T-cell (primary cell): ENCODE results near the gene METTL18. TPM values are rescaled to one million over a fixed set of nuclear protein-coding genes. Genes with fewer than 3 reads are reported as not detected.

Source experiments
- ATAC-seq, 4 experiments: fragments of 200-7000 bp in 3 of 4; fragments of 150-1000 bp in 1 of 4; cut with Tn5 transposase; replicated peaks in 1 of 4; 1 replicate in 3 of 4; 2 replicates in 1 of 4; pipeline ENCODE4 v1.10.0; 2021; ENCODE audit warnings: moderate library complexity in 3 of 4, mild to moderate bottlenecking in 2 of 4, moderate number of reproducible peaks in 1 of 4
- CTCF ChIA-PET, 2 donors: fragments of 300-600 bp; sonication (Branson Sonifier 250); formaldehyde crosslinking; loops; one replicate each; lab custom pipeline; 2022; ENCODE audit warnings: antibody characterized with exemption in 2 of 2; lab: Charles Lee
- POLR2A ChIA-PET, 2 donors: fragments of 300-600 bp; sonication (Branson Sonifier 250); formaldehyde crosslinking; loops; one replicate each; lab custom pipeline; 2022; ENCODE audit warnings: antibody characterized with exemption in 2 of 2; lab: Charles Lee
- DNase-seq, 35 experiments: peaks; one replicate each; pipeline versions ENCODE4 v3.0.0 to v3.0.0-alpha.2; 2013 to 2023
- H3K27ac ChIP-seq: one replicate; pipeline ENCODE4 v1.5.1; 2013; ENCODE audit warnings: low read length
- H3K27me3 ChIP-seq, 2 experiments: replicated peaks in 1 of 2; 1 replicate in 1 of 2; 2 replicates in 1 of 2; pipeline versions ENCODE4 v1.6.1 to v1.7.0; 2013; ENCODE audit warnings: low read length in 1 of 2, mixed read lengths in 1 of 2; ENCODE audit not compliant: control insufficient read depth in 2 of 2, insufficient read depth in 2 of 2; ENCODE audit errors: extremely low read depth in 1 of 2
- H3K36me3 ChIP-seq, 2 donors: 1 replicate in 1 of 2; 2 replicates in 1 of 2; pipeline versions ENCODE4 v1.6.1 to v1.7.0; 2013; ENCODE audit warnings: low read length in 1 of 2; ENCODE audit not compliant: control insufficient read depth in 2 of 2, insufficient read depth in 1 of 2; ENCODE audit errors: extremely low read depth in 1 of 2
- H3K4me1 ChIP-seq, 2 experiments: 1 replicate in 1 of 2; 2 replicates in 1 of 2; pipeline versions ENCODE4 v1.6.1 to v1.7.0; 2013; ENCODE audit warnings: low read length in 2 of 2, mixed read lengths in 1 of 2; ENCODE audit not compliant: insufficient read depth in 2 of 2, control insufficient read depth in 1 of 2; ENCODE audit errors: extremely low read depth in 1 of 2
- H3K4me3 ChIP-seq, 2 donors: 1 replicate in 1 of 2; 2 replicates in 1 of 2; pipeline versions ENCODE4 v1.5.1 to v1.7.0; 2013; ENCODE audit warnings: mild to moderate bottlenecking in 2 of 2, low read length in 1 of 2, moderate library complexity in 1 of 2; ENCODE audit not compliant: control insufficient read depth in 1 of 2; ENCODE audit errors: extremely low read depth in 1 of 2
- H3K9me3 ChIP-seq: 2 replicates; pipeline ENCODE4 v1.7.0; 2013
- H3K27ac Mint-ChIP-seq, 2 donors: one replicate each; pipeline ENCODE4 v1.8.0; 2020 to 2021; ENCODE audit warnings: mild to moderate bottlenecking in 2 of 2, mixed read lengths in 2 of 2
- H3K27me3 Mint-ChIP-seq, 2 donors: one replicate each; pipeline ENCODE4 v1.8.0; 2021 to 2022; ENCODE audit warnings: mixed read lengths in 2 of 2
- H3K36me3 Mint-ChIP-seq: one replicate; pipeline ENCODE4 v1.8.0; 2021; ENCODE audit warnings: mixed read lengths
- H3K4me1 Mint-ChIP-seq, 3 donors: one replicate each; pipeline ENCODE4 v1.8.0; 2020 to 2022; ENCODE audit warnings: mixed read lengths in 3 of 3, mild to moderate bottlenecking in 1 of 3
- H3K4me3 Mint-ChIP-seq, 3 donors: one replicate each; pipeline ENCODE4 v1.8.0; 2020 to 2022; ENCODE audit warnings: mild to moderate bottlenecking in 3 of 3, mixed read lengths in 3 of 3, moderate library complexity in 3 of 3
- H3K9me3 Mint-ChIP-seq, 3 donors: one replicate each; pipeline ENCODE4 v1.8.0; 2020 to 2022; ENCODE audit warnings: mixed read lengths in 3 of 3
- WGBS: methylation state at CpG from one replicate; pipeline ENCODE4 v1.1.5; 2013; ENCODE audit warnings: missing lambda C conversion rate; ENCODE audit not compliant: insufficient coverage; 5-methylcytosine and 5-hydroxymethylcytosine counted together
- total RNA-seq, 35 experiments: library from RNA in 6 of 35; stranded (reverse) in 6 of 35; fragments of 120-200 nt in 1 of 35; gene quantifications; one replicate each; pipeline versions ENCODE4 v1.2.1 to v1.2.4 and lab custom pipeline; 2013 to 2026

METTL18 gene
- total RNA-seq, 5 donors from 2014 or later (not counting 1 experiment from before 2014, with no cell fraction given) = 3.9 to 16.5 (median 11.1) TPM

- Mint-ChIP-seq H3K27ac (no peak overlapping the region), H3K27me3 (peaks cover 0 to 5% of the 10 kb centered on the region in 2 donors), H3K9me3 (no peaks in the 10 kb centered on the region), H3K4me3 (no peak overlapping the region), H3K36me3 (no peaks in the 10 kb centered on the region), H3K4me1 (no peaks in the 10 kb centered on the region)
- no peak for ATAC-seq
- H3K27me3 ChIP-seq = no peaks in the 10 kb centered on the region
- CTCF ChIA-PET = interaction anchor here in 1 of 2 donors (0.7 kb wide), 1 partner anchor 77 kb away, joined by 3 read pairs; no protein-coding TSS in a partner anchor
- POLR2A ChIA-PET = interaction anchor here (0.5 to 0.7 kb wide), 3 partner anchors 10 to 1375 kb away, joined by 3 to 5 read pairs (median 3); no protein-coding TSS in a partner anchor
- H3K27ac ChIP-seq = no peak overlapping the region
- WGBS = 86% methylated on average over 3 of the region's 7 CpGs
- H3K36me3 ChIP-seq = no peaks in the 10 kb centered on the region
- no peak for DNase-seq
- no peaks in the 10 kb centered on the region for H3K4me1 ChIP-seq
- H3K9me3 ChIP-seq = no peaks in the 10 kb centered on the region
- no peak overlapping the region for H3K4me3 ChIP-seq
Measured at GRCh38 chr1:169765580-169766331, 29.0 kb downstream of the METTL18 start.

DNA sequence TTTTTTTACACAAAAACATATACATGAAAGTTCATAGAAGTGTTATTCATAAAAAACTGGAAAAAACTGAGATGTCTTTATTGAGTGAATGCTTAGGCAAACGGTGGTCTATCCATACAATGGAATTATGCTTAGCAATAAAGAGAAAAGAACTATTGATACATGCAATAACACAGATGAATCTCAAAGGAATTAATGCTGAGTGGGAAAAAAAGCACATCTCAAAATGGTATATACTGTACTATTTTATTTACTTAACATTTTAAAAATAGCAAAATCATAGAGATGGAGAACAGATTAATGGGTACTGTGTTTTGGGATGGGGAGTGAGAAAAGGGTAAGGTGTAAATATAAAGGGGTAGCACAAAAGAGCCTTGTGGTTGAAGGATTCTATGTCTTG is 29.8 kb downstream of the METTL18 start:
- H3K27ac Mint-ChIP-seq = no peak overlapping the region
- no peak overlapping the region for H3K4me3 ChIP-seq
- no peaks in the 10 kb centered on the region for H3K4me1 Mint-ChIP-seq
- ATAC-seq (no peak), DNase-seq (no peak)
- no peak overlapping the region for H3K27ac ChIP-seq
- no peaks in the 10 kb centered on the region for H3K27me3 ChIP-seq
- no peaks in the 10 kb centered on the region for H3K36me3 Mint-ChIP-seq
- no peaks in the 10 kb centered on the region for H3K4me1 ChIP-seq
- peaks cover 0 to 5% of the 10 kb centered on the region in 2 donors for H3K27me3 Mint-ChIP-seq
- POLR2A ChIA-PET = interaction anchor here in 1 of 2 donors (0.8 kb wide), 1 partner anchor 229 kb away, joined by 6 read pairs; no protein-coding TSS in a partner anchor
- no CpG with 5 or more reads among the region's 1 CpG for WGBS
- no peaks in the 10 kb centered on the region for H3K9me3 Mint-ChIP-seq
- CTCF ChIA-PET = no interaction called here
- no peaks in the 10 kb centered on the region for H3K36me3 ChIP-seq
- H3K9me3 ChIP-seq = no peaks in the 10 kb centered on the region
- no peak overlapping the region for H3K4me3 Mint-ChIP-seq

GRCh38 chr1:169762699-169763098 is 32.0 kb downstream of the METTL18 start:
- ATAC-seq (no peak), DNase-seq (no peak)
- Histone ChIP-seq H3K4me3 (no peak overlapping the region), H3K36me3 (no peaks in the 10 kb centered on the region), H3K27ac (no peak overlapping the region), H3K4me1 (no peaks in the 10 kb centered on the region), H3K27me3 (no peaks in the 10 kb centered on the region), H3K9me3 (no peaks in the 10 kb centered on the region)
- no peak overlapping the region for H3K27ac Mint-ChIP-seq
- no CpG with 5 or more reads among the region's 1 CpG for WGBS
- H3K27me3 Mint-ChIP-seq = peaks cover 0 to 5% of the 10 kb centered on the region in 2 donors
- H3K4me1 Mint-ChIP-seq = no peaks in the 10 kb centered on the region
- CTCF ChIA-PET = no interaction called here
- H3K36me3 Mint-ChIP-seq = no peaks in the 10 kb centered on the region
- POLR2A ChIA-PET = no interaction called here
- H3K4me3 Mint-ChIP-seq = no peak overlapping the region
- peaks cover 0 to 6% (median 0%) of the 10 kb centered on the region in 3 donors for H3K9me3 Mint-ChIP-seq

DNA sequence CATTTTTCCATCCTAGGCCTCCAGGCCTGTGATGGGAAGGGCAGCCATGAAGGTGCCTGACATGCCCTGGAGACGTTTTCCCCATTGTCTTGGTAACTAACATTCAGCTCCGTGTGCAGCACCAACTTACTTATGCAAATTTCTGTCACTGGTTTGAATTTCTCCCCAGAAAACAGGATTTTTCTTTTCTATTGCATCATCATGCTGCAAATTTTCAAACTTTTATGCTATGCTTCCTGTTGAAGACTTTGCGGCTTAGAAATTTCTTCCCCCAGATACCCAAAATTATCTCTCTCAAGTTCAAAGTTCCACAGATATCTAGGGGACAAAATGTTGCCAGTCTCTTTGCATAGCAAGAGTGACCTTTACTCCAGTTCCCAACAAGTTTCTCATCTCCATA is 35.7 kb downstream of the METTL18 start:
- H3K27me3 ChIP-seq = no peaks in the 10 kb centered on the region
- Mint-ChIP-seq H3K4me3 (no peak overlapping the region), H3K27me3 (peaks cover 3 to 10% of the 10 kb centered on the region in 2 donors), H3K36me3 (no peaks in the 10 kb centered on the region), H3K9me3 (peaks cover 0 to 6% (median 0%) of the 10 kb centered on the region in 3 donors), H3K4me1 (no peaks in the 10 kb centered on the region), H3K27ac (no peak overlapping the region)
- H3K36me3 ChIP-seq = no peaks in the 10 kb centered on the region
- ATAC-seq (no peak), DNase-seq (no peak)
- CTCF ChIA-PET = no interaction called here
- no peaks in the 10 kb centered on the region for H3K4me1 ChIP-seq
- no peak overlapping the region for H3K4me3 ChIP-seq
- no peak overlapping the region for H3K27ac ChIP-seq
- no peaks in the 10 kb centered on the region for H3K9me3 ChIP-seq
- POLR2A ChIA-PET = no interaction called here
- 81% methylated on average over 3 of the region's 3 CpGs for WGBS

DNA sequence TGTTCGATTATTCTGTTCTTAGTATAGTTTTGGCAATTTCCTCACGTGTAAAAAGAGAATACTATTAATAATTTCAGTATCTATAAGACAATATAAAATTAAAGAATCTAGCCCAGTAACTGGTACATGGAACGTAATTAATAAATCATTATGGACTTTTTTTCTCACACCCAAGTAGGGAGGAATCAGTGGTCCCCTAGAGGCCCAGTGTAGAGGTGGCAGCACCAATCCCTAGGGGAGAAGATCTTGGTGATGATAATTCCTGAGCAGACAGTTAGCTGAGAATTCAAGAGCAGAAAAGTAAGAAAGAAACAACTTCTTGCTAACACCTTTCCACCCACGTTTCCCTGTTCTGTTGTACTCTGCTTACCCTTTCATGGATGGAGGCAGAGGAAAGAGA is 41.2 kb downstream of the METTL18 start:
- Mint-ChIP-seq H3K36me3 (no peaks in the 10 kb centered on the region), H3K4me3 (no peak overlapping the region), H3K27me3 (peaks cover 3 to 8% of the 10 kb centered on the region in 2 donors), H3K4me1 (no peaks in the 10 kb centered on the region), H3K9me3 (no peaks in the 10 kb centered on the region), H3K27ac (no peak overlapping the region)
- H3K4me1 ChIP-seq = no peaks in the 10 kb centered on the region
- no CpG with 5 or more reads among the region's 4 CpGs for WGBS
- CTCF ChIA-PET = no interaction called here
- H3K36me3 ChIP-seq = no peaks in the 10 kb centered on the region
- no peak for DNase-seq
- no peak overlapping the region for H3K4me3 ChIP-seq
- no peaks in the 10 kb centered on the region for H3K27me3 ChIP-seq
- no peak overlapping the region for H3K27ac ChIP-seq
- no peaks in the 10 kb centered on the region for H3K9me3 ChIP-seq
- ATAC-seq = no peak
- POLR2A ChIA-PET = no interaction called here

- WGBS = 75% methylated on average over 1 of the region's 1 CpG
Measured at GRCh38 chr1:169750041-169750440, 44.7 kb downstream of the METTL18 start.

More at GRCh38 chr1:169750041-169750440, 44.7 kb downstream of the METTL18 start:
- ChIA-PET POLR2A (no interaction called here), CTCF (no interaction called here)
- ATAC-seq (no peak), DNase-seq (no peak)
- Histone ChIP-seq H3K27me3 (no peaks in the 10 kb centered on the region), H3K4me1 (no peaks in the 10 kb centered on the region), H3K27ac (no peak overlapping the region), H3K9me3 (no peaks in the 10 kb centered on the region), H3K4me3 (no peak overlapping the region), H3K36me3 (no peaks in the 10 kb centered on the region)
- Mint-ChIP-seq H3K36me3 (no peaks in the 10 kb centered on the region), H3K27me3 (no peaks in the 10 kb centered on the region), H3K4me1 (no peaks in the 10 kb centered on the region), H3K4me3 (no peak overlapping the region), H3K27ac (no peak overlapping the region), H3K9me3 (no peaks in the 10 kb centered on the region)
